Liver (tissue), 9 donors: Measurements from ENCODE around the gene PHLPP2. TPM values are rescaled to one million over a fixed set of nuclear protein-coding genes. Genes with fewer than 3 reads are reported as not detected.

ENCODE experiments used
- DNase-seq: peaks from one replicate; pipeline ENCODE4 v3.0.0-alpha.2; 2017; ENCODE audit warnings: low spot score
- H3K27ac ChIP-seq, 2 donors: one replicate each; pipeline ENCODE4 v1.7.0; 2013; ENCODE audit warnings: inconsistent platforms in 2 of 2, low read length in 2 of 2, control low read depth in 1 of 2, low read depth in 1 of 2, mild to moderate bottlenecking in 1 of 2
- H3K27me3 ChIP-seq, 4 donors: one replicate each; pipeline versions ENCODE4 v1.6.1 to v1.7.0; 2013; ENCODE audit warnings: low read length in 3 of 4, inconsistent platforms in 1 of 4, mild to moderate bottlenecking in 1 of 4, moderate library complexity in 1 of 4; ENCODE audit not compliant: control insufficient read depth in 4 of 4, insufficient read depth in 4 of 4
- H3K36me3 ChIP-seq, 4 donors: one replicate each; pipeline versions ENCODE4 v1.6.1 to v1.7.0; 2013; ENCODE audit warnings: low read length in 3 of 4, mild to moderate bottlenecking in 3 of 4, low read depth in 1 of 4, moderate library complexity in 1 of 4; ENCODE audit not compliant: control insufficient read depth in 4 of 4, insufficient read depth in 3 of 4
- H3K4me1 ChIP-seq, 4 donors: one replicate each; pipeline versions ENCODE4 v1.6.1 to v1.7.0; 2013; ENCODE audit warnings: low read length in 3 of 4, mild to moderate bottlenecking in 3 of 4, moderate library complexity in 1 of 4; ENCODE audit not compliant: control insufficient read depth in 4 of 4, insufficient read depth in 4 of 4
- H3K4me3 ChIP-seq, 3 donors: one replicate each; pipeline versions ENCODE4 v1.6.1 to v1.7.0; 2013; ENCODE audit warnings: low read length in 3 of 3, control low read depth in 1 of 3, low read depth in 1 of 3, mild to moderate bottlenecking in 1 of 3
- H3K9ac ChIP-seq, 2 donors: one replicate each; pipeline ENCODE4 v1.7.0; 2013; ENCODE audit warnings: low read length in 2 of 2, mild to moderate bottlenecking in 2 of 2, moderate library complexity in 2 of 2, control low read depth in 1 of 2, low read depth in 1 of 2
- H3K9me3 ChIP-seq, 4 donors: one replicate each; pipeline versions ENCODE4 v1.6.1 to v1.7.0; 2013; ENCODE audit warnings: low read length in 3 of 4; ENCODE audit not compliant: control insufficient read depth in 4 of 4
- CTCF ChIP-seq: fragments of 150-350 bp; IDR thresholded peaks from 2 replicates; pipeline ENCODE4 v1.5.1; 2017; ENCODE audit warnings: improper control_type of control experiment, low read depth, low read length; ENCODE audit not compliant: missing input control
- FOXA1 ChIP-seq: IDR thresholded peaks from 2 replicates; pipeline ENCODE4 v1.6.1; 2016; ENCODE audit warnings: antibody characterized with exemption
- FOXA2 ChIP-seq: IDR thresholded peaks from 2 replicates; pipeline ENCODE4 v1.6.1; 2016; ENCODE audit warnings: antibody characterized with exemption
- GABPA ChIP-seq, 2 donors: IDR thresholded peaks in 1 of 2; conservative IDR thresholded peaks in 1 of 2; 2 replicates each; pipeline ENCODE4 v1.6.1; 2016; ENCODE audit warnings: antibody characterized with exemption in 2 of 2, mild to moderate bottlenecking in 1 of 2, moderate library complexity in 1 of 2
- JUND ChIP-seq, 2 donors: IDR thresholded peaks; 2 replicates each; pipeline ENCODE4 v1.6.1; 2016; ENCODE audit warnings: antibody characterized with exemption in 2 of 2
- NR2F2 ChIP-seq: IDR thresholded peaks from 2 replicates; pipeline ENCODE4 v1.6.1; 2016; ENCODE audit warnings: antibody characterized with exemption
- RAD21 ChIP-seq, 2 donors: IDR thresholded peaks; 2 replicates each; pipeline ENCODE4 v1.6.1; 2016; ENCODE audit warnings: antibody characterized with exemption in 2 of 2, mild to moderate bottlenecking in 2 of 2
- SP1 ChIP-seq: IDR thresholded peaks from 2 replicates; pipeline ENCODE4 v1.6.1; 2018; ENCODE audit warnings: antibody characterized with exemption, mild to moderate bottlenecking
- TAF1 ChIP-seq: conservative IDR thresholded peaks from 2 replicates; pipeline ENCODE4 v1.6.1; 2016; ENCODE audit warnings: antibody characterized with exemption, mild to moderate bottlenecking
- YY1 ChIP-seq: IDR thresholded peaks from 2 replicates; pipeline ENCODE4 v1.6.1; 2016; ENCODE audit warnings: antibody characterized with exemption, mild to moderate bottlenecking
- ZBTB33 ChIP-seq: IDR thresholded peaks from 2 replicates; pipeline ENCODE4 v1.6.1; 2016; ENCODE audit warnings: antibody characterized with exemption
- WGBS: extraction: QIAGEN DNeasy Blood & Tissue Kit; methylation state at CpG from one replicate; pipeline ENCODE4 v1.1.7; 2013; 5-methylcytosine and 5-hydroxymethylcytosine counted together
- polyA plus RNA-seq, 2 donors: library from polyadenylated mRNA; stranded (reverse) in 1 of 2; unstranded in 1 of 2; fragments of 200-250 nt in 1 of 2; fragments of >200 nt in 1 of 2; fragmentation: Nextera tagmentation in 1 of 2; extraction: Ambion mirVana in 1 of 2; gene quantifications; one replicate each; pipeline versions ENCODE4 v1.2.1 to v1.2.3, GENCODE V29; 2013 to 2015
- total RNA-seq, 2 donors: library from RNA; depleted of rRNA; stranded (reverse); fragments of >200 nt; gene quantifications; one replicate each; pipeline ENCODE4 v1.2.3, GENCODE V29; 2014
- TF ChIP-seq, protein P1 (sequence below): IDR thresholded peaks from 2 replicates; pipeline ENCODE4 v1.6.1; 2016; ENCODE audit warnings: antibody characterized with exemption, mild to moderate bottlenecking
- TF ChIP-seq, protein P2 (sequence below): IDR thresholded peaks from 2 replicates; pipeline ENCODE4 v1.6.1; 2016; ENCODE audit warnings: antibody characterized with exemption
- TF ChIP-seq, protein P3 (sequence below): IDR thresholded peaks from 2 replicates; pipeline ENCODE4 v1.6.1; 2016; ENCODE audit warnings: antibody characterized with exemption
- donor health status: healthy.
- donor health status: healthy.
- donor health status: healthy.
- donor health status: healthy.
- donor health status: healthy.

Gene PHLPP2
- total and polyA plus RNA-seq, 4 donors, result 1.2 to 7.8 (median 3.9) TPM

GRCh38 chr16:71700831-71701230 is 23.7 kb downstream of the PHLPP2 start:
- Histone ChIP-seq H3K27ac (no peak overlapping the region), H3K36me3 (peaks cover 0 to 7% (median 1%) of the 10 kb centered on the region in 4 donors), H3K27me3 (no peaks in the 10 kb centered on the region), H3K9me3 (no peaks in the 10 kb centered on the region), H3K4me1 (no peaks in the 10 kb centered on the region), H3K9ac (no peak overlapping the region), H3K4me3 (no peak overlapping the region)
- TF ChIP-seq SP1, result no peak
- TF ChIP-seq, protein P1, sequence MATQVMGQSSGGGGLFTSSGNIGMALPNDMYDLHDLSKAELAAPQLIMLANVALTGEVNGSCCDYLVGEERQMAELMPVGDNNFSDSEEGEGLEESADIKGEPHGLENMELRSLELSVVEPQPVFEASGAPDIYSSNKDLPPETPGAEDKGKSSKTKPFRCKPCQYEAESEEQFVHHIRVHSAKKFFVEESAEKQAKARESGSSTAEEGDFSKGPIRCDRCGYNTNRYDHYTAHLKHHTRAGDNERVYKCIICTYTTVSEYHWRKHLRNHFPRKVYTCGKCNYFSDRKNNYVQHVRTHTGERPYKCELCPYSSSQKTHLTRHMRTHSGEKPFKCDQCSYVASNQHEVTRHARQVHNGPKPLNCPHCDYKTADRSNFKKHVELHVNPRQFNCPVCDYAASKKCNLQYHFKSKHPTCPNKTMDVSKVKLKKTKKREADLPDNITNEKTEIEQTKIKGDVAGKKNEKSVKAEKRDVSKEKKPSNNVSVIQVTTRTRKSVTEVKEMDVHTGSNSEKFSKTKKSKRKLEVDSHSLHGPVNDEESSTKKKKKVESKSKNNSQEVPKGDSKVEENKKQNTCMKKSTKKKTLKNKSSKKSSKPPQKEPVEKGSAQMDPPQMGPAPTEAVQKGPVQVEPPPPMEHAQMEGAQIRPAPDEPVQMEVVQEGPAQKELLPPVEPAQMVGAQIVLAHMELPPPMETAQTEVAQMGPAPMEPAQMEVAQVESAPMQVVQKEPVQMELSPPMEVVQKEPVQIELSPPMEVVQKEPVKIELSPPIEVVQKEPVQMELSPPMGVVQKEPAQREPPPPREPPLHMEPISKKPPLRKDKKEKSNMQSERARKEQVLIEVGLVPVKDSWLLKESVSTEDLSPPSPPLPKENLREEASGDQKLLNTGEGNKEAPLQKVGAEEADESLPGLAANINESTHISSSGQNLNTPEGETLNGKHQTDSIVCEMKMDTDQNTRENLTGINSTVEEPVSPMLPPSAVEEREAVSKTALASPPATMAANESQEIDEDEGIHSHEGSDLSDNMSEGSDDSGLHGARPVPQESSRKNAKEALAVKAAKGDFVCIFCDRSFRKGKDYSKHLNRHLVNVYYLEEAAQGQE, result no peak
- TF ChIP-seq TAF1, result no peak
- TF ChIP-seq ZBTB33, result no peak
- no peak for TF ChIP-seq RAD21 (IDR thresholded peaks at IDR 0.05)
- no peak for TF ChIP-seq JUND (IDR thresholded peaks at IDR 0.05)
- TF ChIP-seq NR2F2, result no peak
- no peak for TF ChIP-seq GABPA (IDR thresholded peaks at IDR 0.05 in 1 of 2, conservative IDR thresholded peaks at IDR 0.05 in 1 of 2)
- no peak for TF ChIP-seq FOXA2
- no peak for TF ChIP-seq FOXA1
- TF ChIP-seq, protein P2, sequence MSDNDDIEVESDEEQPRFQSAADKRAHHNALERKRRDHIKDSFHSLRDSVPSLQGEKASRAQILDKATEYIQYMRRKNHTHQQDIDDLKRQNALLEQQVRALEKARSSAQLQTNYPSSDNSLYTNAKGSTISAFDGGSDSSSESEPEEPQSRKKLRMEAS, result no peak
- no peak for DNase-seq
- 91% methylated on average over 4 of the region's 4 CpGs for WGBS

DNA sequence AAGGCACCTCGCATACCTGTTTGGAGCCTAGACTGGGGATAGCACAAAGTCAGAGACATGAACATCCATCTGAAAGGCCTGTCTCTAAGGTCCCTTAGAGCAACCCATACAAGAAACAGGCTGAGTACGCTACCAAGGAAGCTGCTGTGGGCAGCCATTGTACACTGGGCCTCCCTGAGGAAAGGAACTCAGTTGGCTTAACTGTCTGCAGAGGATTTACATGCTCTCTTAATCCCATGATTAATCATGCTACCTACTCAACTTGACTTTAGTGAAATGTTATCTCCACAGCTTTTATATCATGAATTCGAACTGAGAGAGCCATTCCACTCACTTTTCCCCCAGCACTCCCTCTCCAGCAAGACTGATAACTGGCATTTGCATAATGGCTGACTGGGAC is 26.0 kb downstream of the PHLPP2 start:
- H3K4me1 ChIP-seq, result no peaks in the 10 kb centered on the region
- no peak for DNase-seq
- H3K9ac ChIP-seq, result no peak overlapping the region
- WGBS, result 95% methylated on average over 3 of the region's 3 CpGs
- no peaks in the 10 kb centered on the region for H3K9me3 ChIP-seq
- H3K4me3 ChIP-seq, result no peak overlapping the region
- TF ChIP-seq CTCF, result no peak
- no peak for TF ChIP-seq FOXA1
- no peak for TF ChIP-seq TAF1
- TF ChIP-seq, protein P3, sequence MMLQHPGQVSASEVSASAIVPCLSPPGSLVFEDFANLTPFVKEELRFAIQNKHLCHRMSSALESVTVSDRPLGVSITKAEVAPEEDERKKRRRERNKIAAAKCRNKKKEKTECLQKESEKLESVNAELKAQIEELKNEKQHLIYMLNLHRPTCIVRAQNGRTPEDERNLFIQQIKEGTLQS, result no peak
- TF ChIP-seq, protein P1, result no peak
- TF ChIP-seq FOXA2, result no peak
- TF ChIP-seq YY1, result no peak
- no peak for TF ChIP-seq ZBTB33
- H3K27ac ChIP-seq, result no peak overlapping the region
- H3K27me3 ChIP-seq, result no peaks in the 10 kb centered on the region
- peaks cover 0 to 7% (median 1%) of the 10 kb centered on the region in 4 donors for H3K36me3 ChIP-seq
